GM12891 (cell line): ENCODE results near the gene COQ3.

Experiments used
- PAX5 ChIP-seq: IDR thresholded peaks from 2 replicates; pipeline ENCODE4 v1.6.1; 2011; ENCODE audit warnings: low read length, moderate library complexity, mild to moderate bottlenecking; ENCODE audit not compliant: insufficient read depth, severe bottlenecking
- POLR2A ChIP-seq: IDR thresholded peaks from 2 replicates; pipeline ENCODE4 v1.6.1; 2011; ENCODE audit warnings: low read depth, low read length, control low read depth
- POLR2AphosphoS5 ChIP-seq: IDR thresholded peaks from 2 replicates; pipeline ENCODE4 v1.6.1; 2011; ENCODE audit warnings: low read depth, low read length, control low read depth
- POU2F2 ChIP-seq: IDR thresholded peaks from 2 replicates; pipeline ENCODE4 v1.6.1; 2011; ENCODE audit warnings: low read depth, mild to moderate bottlenecking, control low read depth, low read length, moderate library complexity
- SPI1 ChIP-seq: IDR thresholded peaks from 2 replicates; pipeline ENCODE4 v1.6.1; 2011; ENCODE audit warnings: low read depth, low read length, control low read depth
- TAF1 ChIP-seq: IDR thresholded peaks from 2 replicates; pipeline ENCODE4 v1.6.1; 2011; ENCODE audit warnings: low read depth, low read length, control low read depth

GRCh38 chr6:99362678-99363268 is 31.2 kb downstream of the COQ3 start:
- TF ChIP-seq TAF1 = no peak
- TF ChIP-seq POLR2A = no peak
- no peak for TF ChIP-seq POLR2AphosphoS5
- no peak for TF ChIP-seq SPI1
- TF ChIP-seq POU2F2 = no peak
- TF ChIP-seq PAX5 = no peak
